Vagina (tissue), 2 donors: ENCODE results near the gene VAV3.

Experiments used
- POLR2A ChIP-seq, 2 donors: fragments of 450-650 bp; IDR thresholded peaks; one replicate each; pipeline ENCODE4 v1.6.1; 2017; ENCODE audit warnings: antibody characterized with exemption in 2 of 2, mild to moderate bottlenecking in 2 of 2, moderate library complexity in 2 of 2
- POLR2AphosphoS5 ChIP-seq, 2 donors: sonication (generic); formaldehyde crosslinking; IDR thresholded peaks; one replicate each; pipeline ENCODE4 v1.9.0; 2017; ENCODE audit warnings: antibody characterized with exemption in 2 of 2, mild to moderate bottlenecking in 2 of 2, low read depth in 1 of 2; ENCODE audit not compliant: insufficient read depth in 1 of 2
- TF ChIP-seq, protein P1 (sequence below), 3 experiments: fragments of 450-650 bp in 2 of 3; fragments of 200-600 bp in 1 of 3; sonication (generic) in 1 of 3; IDR thresholded peaks; one replicate each; pipeline ENCODE4 v1.5.1; 2017 to 2019; ENCODE audit warnings: antibody characterized with exemption in 3 of 3, mild to moderate bottlenecking in 2 of 3, moderate library complexity in 2 of 3

DNA sequence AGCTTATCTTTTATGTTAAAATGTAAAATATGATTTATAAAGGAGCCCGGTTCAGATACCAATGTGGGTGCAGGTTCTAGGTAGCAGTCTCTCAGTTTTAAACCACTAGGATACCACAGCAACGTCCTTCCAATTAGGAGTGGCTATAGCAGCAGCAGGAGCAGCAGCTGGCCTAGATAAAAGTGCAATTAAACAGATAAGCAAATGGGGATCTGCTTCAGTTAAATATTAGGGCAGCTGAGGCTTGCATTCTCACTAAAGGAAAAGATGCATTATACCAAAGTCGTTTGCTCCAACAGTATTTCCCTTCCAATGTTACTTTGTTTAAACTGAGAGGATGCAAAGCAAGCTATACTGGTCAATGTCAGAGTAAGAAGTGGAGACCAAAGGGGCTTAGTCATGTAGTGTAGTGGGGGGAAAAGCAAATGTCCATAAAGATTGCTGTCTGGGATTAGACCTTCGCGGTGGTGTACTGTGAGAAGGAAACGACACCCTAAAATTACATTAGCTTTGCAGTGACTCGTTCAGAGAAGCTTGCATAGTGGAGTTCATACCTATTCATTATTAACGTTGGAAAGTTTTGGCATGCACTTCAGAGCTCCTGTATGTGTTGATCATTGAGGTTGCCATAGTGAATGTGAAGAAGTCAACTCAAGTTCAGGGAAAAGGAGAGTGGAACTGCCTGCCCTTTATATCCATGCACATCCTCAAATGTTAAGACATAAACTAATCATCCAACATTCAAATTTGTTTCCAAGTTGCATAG is 272.2 kb downstream of the VAV3 start:
- TF ChIP-seq, protein P1, sequence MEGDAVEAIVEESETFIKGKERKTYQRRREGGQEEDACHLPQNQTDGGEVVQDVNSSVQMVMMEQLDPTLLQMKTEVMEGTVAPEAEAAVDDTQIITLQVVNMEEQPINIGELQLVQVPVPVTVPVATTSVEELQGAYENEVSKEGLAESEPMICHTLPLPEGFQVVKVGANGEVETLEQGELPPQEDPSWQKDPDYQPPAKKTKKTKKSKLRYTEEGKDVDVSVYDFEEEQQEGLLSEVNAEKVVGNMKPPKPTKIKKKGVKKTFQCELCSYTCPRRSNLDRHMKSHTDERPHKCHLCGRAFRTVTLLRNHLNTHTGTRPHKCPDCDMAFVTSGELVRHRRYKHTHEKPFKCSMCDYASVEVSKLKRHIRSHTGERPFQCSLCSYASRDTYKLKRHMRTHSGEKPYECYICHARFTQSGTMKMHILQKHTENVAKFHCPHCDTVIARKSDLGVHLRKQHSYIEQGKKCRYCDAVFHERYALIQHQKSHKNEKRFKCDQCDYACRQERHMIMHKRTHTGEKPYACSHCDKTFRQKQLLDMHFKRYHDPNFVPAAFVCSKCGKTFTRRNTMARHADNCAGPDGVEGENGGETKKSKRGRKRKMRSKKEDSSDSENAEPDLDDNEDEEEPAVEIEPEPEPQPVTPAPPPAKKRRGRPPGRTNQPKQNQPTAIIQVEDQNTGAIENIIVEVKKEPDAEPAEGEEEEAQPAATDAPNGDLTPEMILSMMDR (IDR thresholded peaks at IDR 0.05) = no peak
- TF ChIP-seq POLR2A (IDR thresholded peaks at IDR 0.05) (no peak), POLR2AphosphoS5 (IDR thresholded peaks at IDR 0.05; ENCODE audit: insufficient read depth in 1 of 2, low read depth in 1 of 2) (no peak)
